Left ventricle myocardium inferior (tissue), 1 donor: Measurements from ENCODE around the gene GAB1. TPM values are rescaled to one million over a fixed set of nuclear protein-coding genes. Genes with fewer than 3 reads are reported as not detected.

Source experiments
- DNase-seq: peaks from one replicate; pipeline ENCODE4 v3.0.0-alpha.2; 2020
- H3K27ac ChIP-seq: fragments of 200-600 bp; replicated peaks from 2 replicates; pipeline ENCODE4 v1.8.0; 2021
- H3K27me3 ChIP-seq: fragments of 200-600 bp; 2 replicates; pipeline ENCODE4 v1.8.0; 2021; ENCODE audit warnings: low read depth
- H3K36me3 ChIP-seq: fragments of 200-600 bp; 2 replicates; pipeline ENCODE4 v1.8.0; 2021
- H3K4me1 ChIP-seq: fragments of 200-600 bp; 2 replicates; pipeline ENCODE4 v1.8.0; 2021
- H3K4me3 ChIP-seq: fragments of 200-600 bp; 2 replicates; pipeline ENCODE4 v1.8.0; 2021; ENCODE audit warnings: mild to moderate bottlenecking, moderate library complexity
- H3K9me3 ChIP-seq: fragments of 200-600 bp; replicated peaks from 2 replicates; pipeline ENCODE4 v1.8.0; 2021
- CTCF ChIP-seq: fragments of 200-600 bp; IDR thresholded peaks from 2 replicates; pipeline ENCODE4 v1.8.0; 2021; ENCODE audit warnings: antibody characterized with exemption, mild to moderate bottlenecking, borderline replicate concordance
- intact Hi-C: fragments of 100-400 bp; cut with micrococcal nuclease; formaldehyde crosslinking; loops from one replicate; pipeline ENCODE4 v1.11.0; 2022
- total RNA-seq: library from RNA; stranded (reverse); fragmentation: NEBNext Ultra II Directional; extraction: Animal tissue kit (Norgen Biotek cat#: 25700); gene quantifications from one replicate; pipeline ENCODE4 v1.2.1, GENCODE V29; 2021
- donor health status: DM: no; HTN: yes; CAD: no; lungs with severe emphysema.

Gene GAB1
- total RNA-seq, 1 donor from 2014 or later, result 87.1 TPM

GRCh38 chr4:143406523-143406922 is 69.8 kb downstream of the GAB1 start:
- no peaks in the 10 kb centered on the region for H3K9me3 ChIP-seq
- no peaks in the 10 kb centered on the region for H3K27me3 ChIP-seq
- H3K27ac ChIP-seq, result peak overlapping the region; percentile 71
- no peak overlapping the region for H3K4me3 ChIP-seq
- H3K4me1 ChIP-seq, result peaks cover 100% of the 10 kb centered on the region
- DNase-seq, result peak; percentile 50
- no peak for TF ChIP-seq CTCF
- intact Hi-C loops, result no loop called here
- no peaks in the 10 kb centered on the region for H3K36me3 ChIP-seq

- H3K27me3 ChIP-seq, result no peaks in the 10 kb centered on the region
- H3K4me1 ChIP-seq, result peaks cover 100% of the 10 kb centered on the region
- intact Hi-C loops, result no loop called here
- no peaks in the 10 kb centered on the region for H3K36me3 ChIP-seq
- DNase-seq, result no peak
- no peaks in the 10 kb centered on the region for H3K9me3 ChIP-seq
- no peak for TF ChIP-seq CTCF
- peak overlapping the region; percentile 71 for H3K27ac ChIP-seq
- H3K4me3 ChIP-seq, result peak overlapping the region; percentile 20
Observed at GRCh38 chr4:143407474-143407873, 70.8 kb downstream of the GAB1 start.

- peak overlapping the region; percentile 71 for H3K27ac ChIP-seq
- H3K9me3 ChIP-seq, result no peaks in the 10 kb centered on the region
- no peak for TF ChIP-seq CTCF
- no peak for DNase-seq
- H3K36me3 ChIP-seq, result no peaks in the 10 kb centered on the region
- intact Hi-C loops, result no loop called here
- H3K4me1 ChIP-seq, result peaks cover 100% of the 10 kb centered on the region
- peak overlapping the region; percentile 20 for H3K4me3 ChIP-seq
- H3K27me3 ChIP-seq, result no peaks in the 10 kb centered on the region
Observed at GRCh38 chr4:143407888-143408287, 71.2 kb downstream of the GAB1 start.

- DNase-seq, result no peak
- Histone ChIP-seq H3K4me1 (peaks cover 90% of the 10 kb centered on the region), H3K27me3 (no peaks in the 10 kb centered on the region), H3K9me3 (no peaks in the 10 kb centered on the region), H3K27ac (peak overlapping the region; percentile 76), H3K4me3 (no peak overlapping the region), H3K36me3 (no peaks in the 10 kb centered on the region)
- no peak for TF ChIP-seq CTCF
- intact Hi-C loops, result no loop called here
Observed at GRCh38 chr4:143410015-143410414, 73.3 kb downstream of the GAB1 start.

GRCh38 chr4:143411527-143412419 is 75.1 kb downstream of the GAB1 start:
- intact Hi-C loops, result no loop called here
- Histone ChIP-seq H3K27ac (peak overlapping the region; percentile 76), H3K27me3 (no peaks in the 10 kb centered on the region), H3K4me3 (peak overlapping the region; percentile 39), H3K36me3 (peaks cover 14% of the 10 kb centered on the region), H3K9me3 (no peaks in the 10 kb centered on the region), H3K4me1 (peaks cover 82% of the 10 kb centered on the region)
- TF ChIP-seq CTCF, result no peak
- no peak for DNase-seq
